Panc1 (cell line): Measurements from ENCODE around the gene STEAP1B. TPM values are rescaled to one million over a fixed set of nuclear protein-coding genes. Genes with fewer than 3 reads are reported as not detected.

Experiments
- ATAC-seq: fragments of 200-7000 bp; cut with Tn5 transposase; 2 replicates; pipeline ENCODE4 v1.9.1; 2020; ENCODE audit warnings: mild to moderate bottlenecking, moderate library complexity
- BruUV-seq: library from RNA; stranded (reverse); fragments of 400-500 nt; replicated peaks from 2 replicates; lab custom pipeline; 2021; lab: Mats Ljungman, UMichigan
- CTCF ChIA-PET: fragments of 300-600 bp; sonication (Branson Sonifier 250); formaldehyde crosslinking; loops from one replicate; lab custom pipeline; 2022; ENCODE audit warnings: antibody characterized with exemption; lab: Charles Lee
- POLR2A ChIA-PET: fragments of 300-600 bp; sonication (Branson Sonifier 250); formaldehyde crosslinking; loops from one replicate; lab custom pipeline; 2022; ENCODE audit warnings: antibody characterized with exemption; lab: Charles Lee
- DNase-seq: peaks from one replicate; pipeline ENCODE4 v3.0.0-alpha.2; 2010; ENCODE audit warnings: low read depth, low spot score
- H3K27ac ChIP-seq: 2 replicates; pipeline ENCODE4 v1.5.1; 2011; ENCODE audit warnings: mild to moderate bottlenecking, low read length, inconsistent platforms
- H3K27me3 ChIP-seq: fragments of 200-500 bp; sonication (Bioruptor generic); 2 replicates; pipeline ENCODE4 v1.6.0; 2014; ENCODE audit warnings: low read length, inconsistent platforms; ENCODE audit not compliant: control insufficient read depth, insufficient read depth
- H3K36me3 ChIP-seq: fragments of 200-500 bp; sonication (Bioruptor generic); 2 replicates; pipeline ENCODE4 v1.5.1; 2014; ENCODE audit warnings: inconsistent platforms, mild to moderate bottlenecking, low read length, moderate library complexity; ENCODE audit not compliant: control insufficient read depth, insufficient read depth
- H3K4me1 ChIP-seq: 2 replicates; pipeline ENCODE4 v1.5.1; 2011; ENCODE audit warnings: inconsistent platforms, mild to moderate bottlenecking, low read length, moderate library complexity; ENCODE audit not compliant: control insufficient read depth, insufficient read depth
- H3K4me3 ChIP-seq, 2 experiments: 2 replicates each; pipeline ENCODE4 v1.5.1; 2011 to 2012; ENCODE audit warnings: low read depth in 2 of 2, low read length in 2 of 2, mild to moderate bottlenecking in 2 of 2, inconsistent platforms in 1 of 2, moderate library complexity in 1 of 2
- H3K9me3 ChIP-seq: fragments of 200-500 bp; sonication (Bioruptor generic); 2 replicates; pipeline ENCODE4 v1.5.1; 2014; ENCODE audit warnings: low read depth, mild to moderate bottlenecking, inconsistent platforms, low read length, moderate library complexity; ENCODE audit not compliant: control insufficient read depth, insufficient read depth
- POLR2AphosphoS5 ChIP-seq: IDR thresholded peaks from 2 replicates; pipeline ENCODE4 v1.6.1; 2012; ENCODE audit warnings: mild to moderate bottlenecking, low read depth, low read length, moderate library complexity
- SIN3A ChIP-seq: IDR thresholded peaks from 2 replicates; pipeline ENCODE4 v1.6.1; 2012; ENCODE audit warnings: low read depth, mild to moderate bottlenecking, low read length, moderate library complexity, borderline replicate concordance; ENCODE audit not compliant: insufficient read depth
- TCF7L2 ChIP-seq: IDR thresholded peaks from 2 replicates; pipeline ENCODE4 v1.6.1; 2011; ENCODE audit warnings: mild to moderate bottlenecking, low read depth, low read length, inconsistent platforms
- in situ Hi-C: cut with HindIII; loops from 2 replicates; pipeline ENCODE4 v1.10.0; 2016; ENCODE audit warnings: low sequenced_read_pairs, low pct_unique_long_range_greater_than_20kb
- intact Hi-C: fragments of 100-400 bp; cut with micrococcal nuclease; formaldehyde crosslinking; loops from one replicate; pipeline ENCODE4 v1.10.0; 2022; ENCODE audit not compliant: unreplicated experiment
- total RNA-seq: library from RNA; stranded (reverse); gene quantifications from one replicate; pipeline ENCODE4 v1.2.1, GENCODE V29; 2021; ENCODE audit not compliant: unreplicated experiment
- TF ChIP-seq, protein P1 (sequence below), 2 experiments: IDR thresholded peaks; 2 replicates each; pipeline ENCODE4 v1.6.1; 2011 to 2012; ENCODE audit warnings: low read depth in 2 of 2, control low read depth in 1 of 2, low read length in 1 of 2, mild to moderate bottlenecking in 1 of 2, moderate library complexity in 1 of 2; ENCODE audit not compliant: insufficient read depth in 1 of 2
- TF ChIP-seq, protein P2 (sequence below): fragments of 450-650 bp; IDR thresholded peaks from 2 replicates; pipeline ENCODE4 v1.5.1; 2017; ENCODE audit warnings: mild to moderate bottlenecking

Gene STEAP1B
- total RNA-seq, 1 experiment from 2014 or later = 3.3 TPM

DNA sequence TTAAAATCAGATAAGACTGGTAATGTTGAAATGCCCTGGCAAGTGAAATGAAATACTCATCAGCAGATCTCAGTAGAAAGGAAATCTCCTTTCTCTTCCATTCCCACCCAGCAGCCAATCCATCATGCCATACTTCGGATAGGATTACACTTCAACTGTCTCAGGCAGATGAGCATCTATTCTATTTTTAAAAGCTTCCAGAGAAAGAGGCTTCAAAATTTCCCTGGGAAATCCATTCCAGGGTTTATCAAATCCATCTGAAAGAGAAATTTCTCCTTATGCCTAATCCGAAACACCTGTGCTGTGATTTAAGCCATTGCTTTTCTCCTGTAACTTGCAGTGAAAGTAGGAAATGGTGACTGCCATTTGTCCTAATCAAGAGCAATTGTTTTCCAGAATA is 82.6 kb downstream of the STEAP1B start:
- ChIA-PET POLR2A (no interaction called here), CTCF (no interaction called here)
- no peak for TF ChIP-seq POLR2AphosphoS5
- TF ChIP-seq, protein P1, sequence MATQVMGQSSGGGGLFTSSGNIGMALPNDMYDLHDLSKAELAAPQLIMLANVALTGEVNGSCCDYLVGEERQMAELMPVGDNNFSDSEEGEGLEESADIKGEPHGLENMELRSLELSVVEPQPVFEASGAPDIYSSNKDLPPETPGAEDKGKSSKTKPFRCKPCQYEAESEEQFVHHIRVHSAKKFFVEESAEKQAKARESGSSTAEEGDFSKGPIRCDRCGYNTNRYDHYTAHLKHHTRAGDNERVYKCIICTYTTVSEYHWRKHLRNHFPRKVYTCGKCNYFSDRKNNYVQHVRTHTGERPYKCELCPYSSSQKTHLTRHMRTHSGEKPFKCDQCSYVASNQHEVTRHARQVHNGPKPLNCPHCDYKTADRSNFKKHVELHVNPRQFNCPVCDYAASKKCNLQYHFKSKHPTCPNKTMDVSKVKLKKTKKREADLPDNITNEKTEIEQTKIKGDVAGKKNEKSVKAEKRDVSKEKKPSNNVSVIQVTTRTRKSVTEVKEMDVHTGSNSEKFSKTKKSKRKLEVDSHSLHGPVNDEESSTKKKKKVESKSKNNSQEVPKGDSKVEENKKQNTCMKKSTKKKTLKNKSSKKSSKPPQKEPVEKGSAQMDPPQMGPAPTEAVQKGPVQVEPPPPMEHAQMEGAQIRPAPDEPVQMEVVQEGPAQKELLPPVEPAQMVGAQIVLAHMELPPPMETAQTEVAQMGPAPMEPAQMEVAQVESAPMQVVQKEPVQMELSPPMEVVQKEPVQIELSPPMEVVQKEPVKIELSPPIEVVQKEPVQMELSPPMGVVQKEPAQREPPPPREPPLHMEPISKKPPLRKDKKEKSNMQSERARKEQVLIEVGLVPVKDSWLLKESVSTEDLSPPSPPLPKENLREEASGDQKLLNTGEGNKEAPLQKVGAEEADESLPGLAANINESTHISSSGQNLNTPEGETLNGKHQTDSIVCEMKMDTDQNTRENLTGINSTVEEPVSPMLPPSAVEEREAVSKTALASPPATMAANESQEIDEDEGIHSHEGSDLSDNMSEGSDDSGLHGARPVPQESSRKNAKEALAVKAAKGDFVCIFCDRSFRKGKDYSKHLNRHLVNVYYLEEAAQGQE (IDR thresholded peaks at IDR 0.05; ENCODE audit: insufficient read depth in 1 of 2, low read depth in 2 of 2, low read length in 1 of 2) = no peak
- TF ChIP-seq, protein P2, sequence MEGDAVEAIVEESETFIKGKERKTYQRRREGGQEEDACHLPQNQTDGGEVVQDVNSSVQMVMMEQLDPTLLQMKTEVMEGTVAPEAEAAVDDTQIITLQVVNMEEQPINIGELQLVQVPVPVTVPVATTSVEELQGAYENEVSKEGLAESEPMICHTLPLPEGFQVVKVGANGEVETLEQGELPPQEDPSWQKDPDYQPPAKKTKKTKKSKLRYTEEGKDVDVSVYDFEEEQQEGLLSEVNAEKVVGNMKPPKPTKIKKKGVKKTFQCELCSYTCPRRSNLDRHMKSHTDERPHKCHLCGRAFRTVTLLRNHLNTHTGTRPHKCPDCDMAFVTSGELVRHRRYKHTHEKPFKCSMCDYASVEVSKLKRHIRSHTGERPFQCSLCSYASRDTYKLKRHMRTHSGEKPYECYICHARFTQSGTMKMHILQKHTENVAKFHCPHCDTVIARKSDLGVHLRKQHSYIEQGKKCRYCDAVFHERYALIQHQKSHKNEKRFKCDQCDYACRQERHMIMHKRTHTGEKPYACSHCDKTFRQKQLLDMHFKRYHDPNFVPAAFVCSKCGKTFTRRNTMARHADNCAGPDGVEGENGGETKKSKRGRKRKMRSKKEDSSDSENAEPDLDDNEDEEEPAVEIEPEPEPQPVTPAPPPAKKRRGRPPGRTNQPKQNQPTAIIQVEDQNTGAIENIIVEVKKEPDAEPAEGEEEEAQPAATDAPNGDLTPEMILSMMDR = no peak
- Histone ChIP-seq H3K9me3 (no peaks in the 10 kb centered on the region), H3K27me3 (no peaks in the 10 kb centered on the region), H3K27ac (no peak overlapping the region), H3K36me3 (no peaks in the 10 kb centered on the region), H3K4me1 (no peaks in the 10 kb centered on the region), H3K4me3 (no peak overlapping the region)
- ATAC-seq (no peak), DNase-seq (no peak)
- no TSS peak for BruUV-seq
- in situ Hi-C loops (no loop called here), intact Hi-C loops (no loop called here)

DNA sequence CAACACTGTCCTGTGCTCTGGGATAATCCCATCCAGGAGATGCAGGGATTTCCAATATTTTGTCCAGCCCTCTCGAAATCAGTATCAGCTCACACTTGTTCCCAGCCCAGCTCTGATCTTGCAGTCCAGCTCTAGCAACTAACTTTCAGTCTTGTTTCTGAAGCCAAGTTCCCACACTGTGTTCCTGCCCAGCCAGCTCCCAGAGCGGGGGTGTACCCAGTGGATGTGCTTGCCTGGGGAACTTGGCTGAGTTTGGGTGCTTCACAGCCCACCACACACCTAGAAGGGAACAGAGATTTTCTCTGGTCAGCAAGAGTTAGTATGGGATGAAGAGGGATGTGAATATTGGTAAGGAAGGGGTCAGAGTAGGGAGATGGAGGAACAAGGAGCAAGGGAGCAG is 85.6 kb downstream of the STEAP1B start:
- Histone ChIP-seq H3K9me3 (no peaks in the 10 kb centered on the region), H3K27ac (no peak overlapping the region), H3K4me3 (no peak overlapping the region), H3K27me3 (no peaks in the 10 kb centered on the region), H3K36me3 (no peaks in the 10 kb centered on the region), H3K4me1 (no peaks in the 10 kb centered on the region)
- ATAC-seq = no peak
- no peak for DNase-seq
- in situ Hi-C loops (no loop called here), intact Hi-C loops (no loop called here)
- no TSS peak for BruUV-seq
- POLR2A ChIA-PET = interaction anchor here (0.6 kb wide), 1 partner anchor 16 kb away, joined by 3 read pairs; no protein-coding TSS in a partner anchor
- TF ChIP-seq TCF7L2 = no peak
- CTCF ChIA-PET = no interaction called here

DNA sequence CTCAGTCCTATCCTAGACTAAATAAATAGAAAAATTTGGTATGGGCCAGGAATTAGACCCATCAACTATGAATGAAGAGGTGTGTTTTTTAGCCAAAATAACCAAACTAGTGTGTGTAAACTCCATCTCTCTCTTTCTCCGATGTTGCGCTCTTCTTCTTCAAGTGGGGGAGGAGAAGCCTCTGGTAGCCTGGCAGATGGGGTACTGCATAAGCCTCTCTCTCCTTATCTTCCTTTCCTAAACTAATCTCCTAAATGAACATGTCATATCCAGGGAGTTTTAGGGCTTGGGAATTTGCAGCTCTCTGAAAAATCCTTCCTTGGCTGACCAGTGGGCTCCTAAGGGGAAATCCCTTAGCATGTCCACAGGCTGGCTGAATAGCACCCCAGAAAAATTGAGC is 86.8 kb downstream of the STEAP1B start:
- CTCF ChIA-PET = no interaction called here
- BruUV-seq = no TSS peak
- intact Hi-C loops (no loop called here), in situ Hi-C loops (no loop called here)
- H3K9me3 ChIP-seq = no peaks in the 10 kb centered on the region
- no peak overlapping the region for H3K27ac ChIP-seq
- TF ChIP-seq, protein P2 = no peak
- no peak for TF ChIP-seq SIN3A
- TF ChIP-seq POLR2AphosphoS5 = no peak
- TF ChIP-seq, protein P1 (IDR thresholded peaks at IDR 0.05; ENCODE audit: insufficient read depth in 1 of 2, low read depth in 2 of 2, low read length in 1 of 2) = no peak
- TF ChIP-seq TCF7L2 = no peak
- no peaks in the 10 kb centered on the region for H3K27me3 ChIP-seq
- ATAC-seq (no peak), DNase-seq (no peak)
- H3K4me1 ChIP-seq = no peaks in the 10 kb centered on the region
- POLR2A ChIA-PET = no interaction called here
- H3K4me3 ChIP-seq = no peak overlapping the region
- no peaks in the 10 kb centered on the region for H3K36me3 ChIP-seq
